ENCODE measurements around the gene RCOR3.

The RCOR3 gene

DNA sequence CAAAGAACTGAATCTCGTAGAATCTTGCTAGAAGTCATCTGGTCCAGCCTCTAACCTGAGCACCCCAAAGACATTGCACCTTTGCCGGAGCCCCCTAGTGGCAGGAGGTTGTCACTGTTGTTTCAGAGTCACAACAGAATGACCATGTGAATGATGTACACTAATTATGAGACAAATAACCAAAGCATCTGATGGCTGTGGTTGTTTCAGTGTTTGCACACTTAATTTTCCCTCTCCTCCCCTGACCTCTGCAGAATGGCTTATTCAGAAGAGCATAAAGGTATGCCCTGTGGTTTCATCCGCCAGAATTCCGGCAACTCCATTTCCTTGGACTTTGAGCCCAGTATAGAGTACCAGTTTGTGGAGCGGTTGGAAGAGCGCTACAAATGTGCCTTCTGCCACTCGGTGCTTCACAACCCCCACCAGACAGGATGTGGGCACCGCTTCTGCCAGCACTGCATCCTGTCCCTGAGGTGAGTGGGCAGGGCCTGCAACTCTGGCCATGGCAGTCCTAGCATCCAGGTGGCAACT lies 93.9 kb downstream of the RCOR3 start:
- H3K9ac ChIP-seq (ENCODE audit: low read depth, low read length), result no peak overlapping the region
- H3K9me3 ChIP-seq (ENCODE audit: control insufficient read depth, insufficient read depth, low read length), result peaks cover 10% of the 10 kb centered on the region; the same call in 1 of the 2 replicates
- no peaks in the 10 kb centered on the region for H3K4me1 ChIP-seq (ENCODE audit: control insufficient read depth, insufficient read depth, low read length)
- H3K27ac ChIP-seq (ENCODE audit: low read depth, low read length), result no peak overlapping the region
- H3K4me3 ChIP-seq (ENCODE audit: low read depth, low read length), result no peak overlapping the region
- H3K36me3 ChIP-seq (ENCODE audit: control insufficient read depth, insufficient read depth, low read length), result peaks cover 12% of the 10 kb centered on the region
- H3K27me3 ChIP-seq (ENCODE audit: control insufficient read depth, insufficient read depth, low read length), result no peaks in the 10 kb centered on the region

DNA sequence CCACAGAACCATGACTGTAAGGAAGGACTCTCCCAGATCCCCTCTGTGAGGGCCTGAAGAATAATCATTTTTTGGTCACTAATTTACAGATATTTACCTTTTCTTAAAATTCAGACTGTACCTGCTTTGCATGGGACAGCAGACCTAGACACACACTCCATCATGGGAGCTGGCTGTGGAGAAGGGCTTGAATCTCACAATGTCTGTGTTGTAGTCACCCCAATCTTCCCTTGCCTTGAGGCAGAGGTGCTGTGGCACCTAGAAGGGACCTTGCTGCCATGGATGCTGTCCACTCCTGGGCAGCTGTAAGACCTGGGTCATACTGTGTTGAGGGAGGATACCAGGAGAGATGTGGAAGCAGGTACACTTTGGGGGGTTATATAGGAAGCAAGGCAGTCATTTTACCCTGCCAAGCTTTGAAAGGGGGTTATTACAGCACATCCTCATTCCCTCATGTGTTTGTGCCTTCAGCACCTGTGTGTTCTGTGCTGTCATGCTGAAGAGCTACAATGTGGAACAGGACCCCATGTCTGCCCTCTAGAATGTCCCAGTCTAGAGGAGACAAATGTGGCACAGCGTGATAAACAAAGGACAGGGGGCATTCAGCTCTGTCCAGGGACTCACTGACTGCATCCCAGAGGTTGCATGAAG lies 94.5 kb downstream of the RCOR3 start:
- H3K27me3 ChIP-seq (ENCODE audit: control insufficient read depth, insufficient read depth, low read length), result no peaks in the 10 kb centered on the region
- peaks cover 12% of the 10 kb centered on the region for H3K36me3 ChIP-seq (ENCODE audit: control insufficient read depth, insufficient read depth, low read length)
- H3K9me3 ChIP-seq (ENCODE audit: control insufficient read depth, insufficient read depth, low read length), result peaks cover 10% of the 10 kb centered on the region; the same call in 1 of the 2 replicates
- no peak overlapping the region for H3K27ac ChIP-seq (ENCODE audit: low read depth, low read length)
- H3K4me1 ChIP-seq (ENCODE audit: control insufficient read depth, insufficient read depth, low read length), result no peaks in the 10 kb centered on the region
- H3K4me3 ChIP-seq (ENCODE audit: low read depth, low read length), result no peak overlapping the region
- no peak overlapping the region for H3K9ac ChIP-seq (ENCODE audit: low read depth, low read length)

- H3K4me1 ChIP-seq (ENCODE audit: control insufficient read depth, insufficient read depth, low read length), result no peaks in the 10 kb centered on the region
- no peak overlapping the region for H3K27ac ChIP-seq (ENCODE audit: low read depth, low read length)
- peaks cover 25% of the 10 kb centered on the region for H3K36me3 ChIP-seq (ENCODE audit: control insufficient read depth, insufficient read depth, low read length)
- no peaks in the 10 kb centered on the region for H3K27me3 ChIP-seq (ENCODE audit: control insufficient read depth, insufficient read depth, low read length)
- no peak overlapping the region for H3K4me3 ChIP-seq (ENCODE audit: low read depth, low read length)
- H3K9ac ChIP-seq (ENCODE audit: low read depth, low read length), result no peak overlapping the region
- peaks cover 10% of the 10 kb centered on the region; the same call in 1 of the 2 replicates for H3K9me3 ChIP-seq (ENCODE audit: control insufficient read depth, insufficient read depth, low read length)
Observed at GRCh38 chr1:211355873-211356272, 96.7 kb downstream of the RCOR3 start.

GRCh38 chr1:211356723-211357407 lies 97.7 kb downstream of the RCOR3 start:
- Histone ChIP-seq H3K9ac (ENCODE audit: low read depth, low read length) (no peak overlapping the region), H3K4me1 (ENCODE audit: control insufficient read depth, insufficient read depth, low read length) (no peaks in the 10 kb centered on the region), H3K9me3 (ENCODE audit: control insufficient read depth, insufficient read depth, low read length) (peaks cover 4% of the 10 kb centered on the region; the same call in 1 of the 2 replicates), H3K4me3 (ENCODE audit: low read depth, low read length) (no peak overlapping the region), H3K27me3 (ENCODE audit: control insufficient read depth, insufficient read depth, low read length) (no peaks in the 10 kb centered on the region), H3K36me3 (ENCODE audit: control insufficient read depth, insufficient read depth, low read length) (peaks cover 32% of the 10 kb centered on the region), H3K27ac (ENCODE audit: low read depth, low read length) (no peak overlapping the region)

- no peaks in the 10 kb centered on the region for H3K9me3 ChIP-seq (ENCODE audit: control insufficient read depth, insufficient read depth, low read length)
Observed at GRCh38 chr1:211358685-211359084, 99.5 kb downstream of the RCOR3 start.

GRCh38 chr1:211359876-211360275 lies 100.7 kb downstream of the RCOR3 start:
- Histone ChIP-seq H3K9me3 (ENCODE audit: control insufficient read depth, insufficient read depth, low read length) (no peaks in the 10 kb centered on the region), H3K27me3 (ENCODE audit: control insufficient read depth, insufficient read depth, low read length) (no peaks in the 10 kb centered on the region), H3K4me1 (ENCODE audit: control insufficient read depth, insufficient read depth, low read length) (no peaks in the 10 kb centered on the region), H3K4me3 (ENCODE audit: low read depth, low read length) (no peak overlapping the region), H3K9ac (ENCODE audit: low read depth, low read length) (no peak overlapping the region), H3K27ac (ENCODE audit: low read depth, low read length) (no peak overlapping the region), H3K36me3 (ENCODE audit: control insufficient read depth, insufficient read depth, low read length) (peaks cover 35% of the 10 kb centered on the region)

More at GRCh38 chr1:211358685-211359084, 99.5 kb downstream of the RCOR3 start:
- H3K27me3 ChIP-seq (ENCODE audit: control insufficient read depth, insufficient read depth, low read length), result no peaks in the 10 kb centered on the region
- no peak overlapping the region for H3K4me3 ChIP-seq (ENCODE audit: low read depth, low read length)
- H3K9ac ChIP-seq (ENCODE audit: low read depth, low read length), result no peak overlapping the region
- no peaks in the 10 kb centered on the region for H3K4me1 ChIP-seq (ENCODE audit: control insufficient read depth, insufficient read depth, low read length)
- H3K36me3 ChIP-seq (ENCODE audit: control insufficient read depth, insufficient read depth, low read length), result peaks cover 35% of the 10 kb centered on the region
- no peak overlapping the region for H3K27ac ChIP-seq (ENCODE audit: low read depth, low read length)

DNA sequence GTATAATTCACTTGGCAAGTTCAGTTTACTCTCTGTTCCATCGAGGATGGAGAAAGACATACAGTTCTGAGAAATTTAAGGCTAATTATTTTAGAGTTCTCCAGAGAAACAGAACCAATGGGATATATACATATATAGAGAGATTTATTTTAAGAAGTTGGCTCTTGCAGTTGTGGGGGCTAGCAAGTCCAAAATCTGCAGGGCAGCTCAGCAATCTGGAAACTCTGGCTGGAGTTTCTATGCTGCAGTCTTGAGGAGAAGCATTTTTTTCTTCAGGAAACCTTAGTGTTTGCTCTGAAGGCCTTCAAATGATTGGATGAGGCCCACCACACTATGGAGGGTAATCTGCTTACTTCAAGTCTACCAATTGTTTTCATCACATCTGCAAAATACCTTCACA lies 102.0 kb downstream of the RCOR3 start:
- no peak overlapping the region for H3K27ac ChIP-seq (ENCODE audit: low read depth, low read length)
- H3K9me3 ChIP-seq (ENCODE audit: control insufficient read depth, insufficient read depth, low read length), result no peaks in the 10 kb centered on the region
- no peak overlapping the region for H3K4me3 ChIP-seq (ENCODE audit: low read depth, low read length)
- no peak overlapping the region for H3K9ac ChIP-seq (ENCODE audit: low read depth, low read length)
- no peaks in the 10 kb centered on the region for H3K4me1 ChIP-seq (ENCODE audit: control insufficient read depth, insufficient read depth, low read length)
- no peaks in the 10 kb centered on the region for H3K27me3 ChIP-seq (ENCODE audit: control insufficient read depth, insufficient read depth, low read length)
- peaks cover 46% of the 10 kb centered on the region for H3K36me3 ChIP-seq (ENCODE audit: control insufficient read depth, insufficient read depth, low read length)

All from HUES48 (cell line).